ENCODE results near the gene PLN. TPM values are rescaled to one million over a fixed set of nuclear protein-coding genes. Genes with fewer than 3 reads are reported as not detected.

Gene PLN
- total RNA-seq, 2 donors from 2014 or later: 382 to 468 TPM

DNA sequence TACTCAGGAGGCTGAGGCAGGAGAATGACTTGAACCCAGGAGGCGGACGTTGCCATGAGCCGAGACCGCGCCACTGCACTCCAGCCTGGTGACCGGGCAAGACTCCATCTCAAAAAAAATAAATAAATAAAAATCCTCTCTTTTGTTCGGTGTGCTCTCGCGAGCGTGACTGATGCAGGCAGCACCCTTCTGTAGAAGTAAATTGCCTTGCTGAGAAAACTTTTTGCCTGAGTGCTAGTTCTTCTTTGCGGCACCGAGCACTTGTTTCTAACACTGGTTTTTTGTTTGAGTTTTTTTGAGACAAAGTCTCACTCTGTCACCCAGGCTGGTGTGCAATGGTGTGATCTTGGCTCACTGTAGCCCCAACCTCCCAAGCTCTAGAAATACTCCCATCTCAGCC is 30.5 kb downstream of the PLN start:
- no peak for DNase-seq (ENCODE audit: low spot score)
- TF ChIP-seq, protein P1, sequence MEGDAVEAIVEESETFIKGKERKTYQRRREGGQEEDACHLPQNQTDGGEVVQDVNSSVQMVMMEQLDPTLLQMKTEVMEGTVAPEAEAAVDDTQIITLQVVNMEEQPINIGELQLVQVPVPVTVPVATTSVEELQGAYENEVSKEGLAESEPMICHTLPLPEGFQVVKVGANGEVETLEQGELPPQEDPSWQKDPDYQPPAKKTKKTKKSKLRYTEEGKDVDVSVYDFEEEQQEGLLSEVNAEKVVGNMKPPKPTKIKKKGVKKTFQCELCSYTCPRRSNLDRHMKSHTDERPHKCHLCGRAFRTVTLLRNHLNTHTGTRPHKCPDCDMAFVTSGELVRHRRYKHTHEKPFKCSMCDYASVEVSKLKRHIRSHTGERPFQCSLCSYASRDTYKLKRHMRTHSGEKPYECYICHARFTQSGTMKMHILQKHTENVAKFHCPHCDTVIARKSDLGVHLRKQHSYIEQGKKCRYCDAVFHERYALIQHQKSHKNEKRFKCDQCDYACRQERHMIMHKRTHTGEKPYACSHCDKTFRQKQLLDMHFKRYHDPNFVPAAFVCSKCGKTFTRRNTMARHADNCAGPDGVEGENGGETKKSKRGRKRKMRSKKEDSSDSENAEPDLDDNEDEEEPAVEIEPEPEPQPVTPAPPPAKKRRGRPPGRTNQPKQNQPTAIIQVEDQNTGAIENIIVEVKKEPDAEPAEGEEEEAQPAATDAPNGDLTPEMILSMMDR (IDR thresholded peaks at IDR 0.05): no peak
- Histone ChIP-seq H3K9me3 (peaks cover 39% of the 10 kb centered on the region), H3K4me1 (ENCODE audit: control insufficient read depth in 1 of 2, low read depth in 2 of 2) (peaks cover 0 to 17% of the 10 kb centered on the region in 2 donors), H3K27me3 (replicated peaks; ENCODE audit: insufficient read depth) (no peaks in the 10 kb centered on the region), H3K27ac (no peak overlapping the region), H3K36me3 (peaks cover 9% of the 10 kb centered on the region), H3K4me3 (no peak overlapping the region)
- ATAC-seq (ENCODE audit: insufficient number of reproducible peaks, low FRiP score, low read depth): no peak

DNA sequence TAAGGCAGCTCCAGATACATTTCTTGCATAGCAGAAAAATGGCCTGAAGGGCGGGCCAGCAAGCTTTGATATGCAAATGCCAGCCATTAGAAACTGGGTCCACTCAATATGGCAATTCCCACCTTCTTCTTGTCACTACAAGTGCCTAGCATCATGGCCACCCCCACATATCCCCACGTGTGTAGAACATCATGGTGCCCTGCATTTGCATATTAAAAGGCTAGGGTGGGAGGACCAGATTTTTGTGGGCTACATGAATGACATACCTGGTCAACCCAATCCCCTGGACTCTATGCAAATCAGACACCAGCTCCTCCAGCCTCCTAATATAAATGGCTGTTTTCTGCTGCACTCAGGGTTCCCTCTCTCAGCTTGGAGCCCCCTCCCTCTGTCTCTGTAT is 31.7 kb downstream of the PLN start:
- H3K4me3 ChIP-seq: no peak overlapping the region
- ATAC-seq (ENCODE audit: insufficient number of reproducible peaks, low FRiP score, low read depth): no peak
- peaks cover 27% of the 10 kb centered on the region for H3K9me3 ChIP-seq
- peaks cover 0 to 17% of the 10 kb centered on the region in 2 donors for H3K4me1 ChIP-seq (ENCODE audit: control insufficient read depth in 1 of 2, low read depth in 2 of 2)
- H3K36me3 ChIP-seq: no peaks in the 10 kb centered on the region
- no peak overlapping the region for H3K27ac ChIP-seq
- TF ChIP-seq, protein P1 (IDR thresholded peaks at IDR 0.05): no peak
- DNase-seq (ENCODE audit: low spot score): no peak
- no peaks in the 10 kb centered on the region for H3K27me3 ChIP-seq (replicated peaks; ENCODE audit: insufficient read depth)

DNA sequence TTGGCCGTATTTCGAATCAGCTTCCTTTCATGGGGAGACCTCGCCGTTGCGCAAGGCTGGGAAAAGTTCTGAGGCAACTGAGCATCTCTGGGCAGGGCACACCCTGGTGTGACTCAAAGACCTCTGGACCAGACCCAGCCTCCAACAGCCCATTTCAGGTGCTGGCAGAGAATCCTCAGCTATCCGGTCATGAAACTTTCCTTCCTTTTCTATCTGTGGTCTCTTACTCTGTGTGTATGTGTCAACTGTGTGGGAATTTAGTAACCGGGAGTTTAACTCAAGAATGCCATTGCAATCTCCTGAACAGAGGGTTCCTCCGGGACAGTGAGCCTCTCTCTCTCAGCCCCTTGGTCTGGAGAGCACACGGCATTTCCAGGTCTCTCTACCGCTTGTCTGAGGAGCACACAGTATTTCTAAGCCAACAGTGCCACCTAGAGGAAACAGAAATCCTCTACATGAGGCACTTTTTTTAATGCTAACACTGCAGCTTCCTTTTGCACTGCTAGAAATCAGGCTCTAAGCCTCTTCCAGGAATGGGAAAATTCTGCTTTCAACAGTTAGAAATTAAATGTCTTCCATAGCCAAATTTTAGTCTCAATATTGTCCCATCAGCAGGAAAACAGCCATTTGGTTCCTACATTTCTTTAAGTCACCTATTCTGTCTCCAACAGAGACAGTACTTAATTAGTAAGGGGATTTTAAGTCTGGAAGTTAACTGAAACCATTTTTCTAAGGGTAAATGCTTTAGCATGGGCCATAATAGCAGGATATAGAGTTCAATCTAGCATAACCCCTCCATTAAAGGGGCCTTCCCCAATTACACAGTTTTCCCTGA is 32.7 kb downstream of the PLN start:
- Histone ChIP-seq H3K27me3 (replicated peaks; ENCODE audit: insufficient read depth) (no peaks in the 10 kb centered on the region), H3K27ac (peak overlapping the region in 1 of 2 donors; percentile 13), H3K4me1 (ENCODE audit: control insufficient read depth in 1 of 2, low read depth in 2 of 2) (peaks cover 0 to 17% of the 10 kb centered on the region in 2 donors), H3K9me3 (peaks cover 19% of the 10 kb centered on the region), H3K36me3 (no peaks in the 10 kb centered on the region), H3K4me3 (peak overlapping the region; percentile 38)
- TF ChIP-seq, protein P1 (IDR thresholded peaks at IDR 0.05): peak; percentile 74
- DNase-seq (ENCODE audit: low spot score) (no peak), ATAC-seq (ENCODE audit: insufficient number of reproducible peaks, low FRiP score, low read depth) (peak; percentile 92)

DNA sequence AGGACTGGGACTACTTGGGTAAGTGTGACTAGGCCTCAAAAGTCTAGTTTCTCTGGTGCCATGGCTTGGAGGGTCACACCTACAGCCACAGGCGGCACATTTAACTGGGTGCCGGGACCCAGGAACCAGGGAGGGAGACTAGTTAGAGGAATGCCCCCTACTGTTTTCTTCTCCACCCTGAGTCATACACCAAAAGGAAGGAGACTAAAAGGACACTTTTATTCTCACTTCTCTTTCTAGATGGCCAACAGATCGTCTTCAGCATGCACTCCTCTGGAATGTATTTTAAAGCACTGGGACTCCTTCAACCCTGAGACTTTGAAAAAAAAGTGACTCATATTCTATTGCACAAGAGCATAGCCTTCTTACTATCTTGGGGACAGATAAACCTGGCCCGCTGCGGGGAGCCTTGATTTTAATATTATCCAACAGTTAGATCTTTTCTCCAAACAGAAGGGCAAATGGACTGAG is 33.4 kb downstream of the PLN start:
- Histone ChIP-seq H3K4me1 (ENCODE audit: control insufficient read depth in 1 of 2, low read depth in 2 of 2) (peaks cover 0 to 17% of the 10 kb centered on the region in 2 donors), H3K36me3 (no peaks in the 10 kb centered on the region), H3K4me3 (no peak overlapping the region), H3K27ac (no peak overlapping the region), H3K9me3 (peaks cover 18% of the 10 kb centered on the region), H3K27me3 (replicated peaks; ENCODE audit: insufficient read depth) (no peaks in the 10 kb centered on the region)
- DNase-seq (ENCODE audit: low spot score) (no peak), ATAC-seq (ENCODE audit: insufficient number of reproducible peaks, low FRiP score, low read depth) (no peak)
- TF ChIP-seq, protein P1 (IDR thresholded peaks at IDR 0.05): no peak

DNA sequence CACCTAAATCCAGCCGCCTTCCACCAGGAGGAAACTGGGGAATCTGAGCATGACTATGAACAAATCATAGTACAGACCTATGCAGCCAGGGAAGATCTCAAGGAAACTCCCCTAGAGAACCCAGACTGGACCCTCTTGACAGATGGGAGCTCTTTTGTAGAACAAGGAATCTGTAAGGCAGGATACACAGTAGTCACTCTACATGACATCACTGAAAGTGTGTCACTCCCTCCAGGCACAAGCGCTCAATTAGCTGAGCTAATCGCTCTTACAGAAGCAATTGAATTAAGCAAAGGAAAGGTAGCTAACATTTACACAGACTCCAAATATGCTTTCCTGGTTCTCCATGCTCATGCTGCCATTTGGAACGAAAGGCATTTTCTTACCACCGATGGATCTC is 36.8 kb downstream of the PLN start:
- ATAC-seq (ENCODE audit: insufficient number of reproducible peaks, low FRiP score, low read depth) (no peak), DNase-seq (ENCODE audit: low spot score) (no peak)
- Histone ChIP-seq H3K27ac (no peak overlapping the region), H3K36me3 (no peaks in the 10 kb centered on the region), H3K9me3 (no peaks in the 10 kb centered on the region), H3K27me3 (replicated peaks; ENCODE audit: insufficient read depth) (no peaks in the 10 kb centered on the region), H3K4me1 (ENCODE audit: control insufficient read depth in 1 of 2, low read depth in 2 of 2) (peaks cover 0 to 27% of the 10 kb centered on the region in 2 donors), H3K4me3 (no peak overlapping the region)
- TF ChIP-seq, protein P1 (IDR thresholded peaks at IDR 0.05): no peak

Measured in thoracic aorta (tissue), 2 donors.